Amniotic epithelial cell (primary cell): ENCODE data around the gene ZFP36L1.

Experiments
- DNase-seq: peaks from one replicate; pipeline ENCODE4 v3.0.0-alpha.2; 2010; ENCODE audit warnings: low read depth

The ZFP36L1 gene

DNA sequence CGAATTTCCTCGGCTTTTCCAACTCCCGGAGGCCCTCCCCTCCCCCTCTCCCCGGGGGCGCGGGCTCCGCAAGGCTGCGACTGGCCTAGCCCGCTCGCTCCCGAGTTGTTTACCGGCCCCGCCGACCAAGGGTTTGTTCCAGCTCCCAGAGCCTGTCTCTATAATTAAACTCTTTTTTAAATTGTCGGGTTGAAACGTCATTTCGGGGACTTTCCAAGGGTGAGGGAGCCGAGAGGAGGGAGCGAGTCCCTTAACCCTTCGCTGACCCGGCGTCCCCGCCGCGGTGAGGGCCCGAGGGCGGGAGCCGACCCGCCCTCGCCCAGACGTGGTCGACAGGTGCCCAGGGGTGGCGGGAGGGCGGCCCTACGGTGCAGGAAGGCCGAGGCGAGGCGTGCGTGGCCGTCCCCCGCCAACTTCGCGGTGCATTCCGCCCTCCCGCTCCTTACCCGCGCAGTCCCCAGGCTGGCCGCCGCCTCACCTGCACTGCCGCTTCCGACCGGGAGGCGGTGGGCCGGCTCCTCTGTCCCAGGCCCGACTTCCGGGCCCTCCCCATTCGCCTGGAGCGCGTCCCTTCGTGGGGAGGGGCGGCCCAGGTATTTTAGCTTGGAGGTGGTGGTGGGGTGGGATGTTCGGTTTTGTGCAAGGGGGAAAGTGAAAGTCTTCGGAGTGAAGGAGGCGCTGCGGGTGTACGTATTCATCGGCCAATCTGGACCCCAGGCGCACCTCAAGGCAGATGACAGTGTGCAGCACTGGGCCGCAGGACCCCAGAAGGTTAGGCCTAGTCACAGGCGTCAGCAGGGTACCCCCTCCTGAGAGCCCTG is 2.9 kb upstream of the ZFP36L1 start:
- DNase-seq: peak; percentile 62

DNA sequence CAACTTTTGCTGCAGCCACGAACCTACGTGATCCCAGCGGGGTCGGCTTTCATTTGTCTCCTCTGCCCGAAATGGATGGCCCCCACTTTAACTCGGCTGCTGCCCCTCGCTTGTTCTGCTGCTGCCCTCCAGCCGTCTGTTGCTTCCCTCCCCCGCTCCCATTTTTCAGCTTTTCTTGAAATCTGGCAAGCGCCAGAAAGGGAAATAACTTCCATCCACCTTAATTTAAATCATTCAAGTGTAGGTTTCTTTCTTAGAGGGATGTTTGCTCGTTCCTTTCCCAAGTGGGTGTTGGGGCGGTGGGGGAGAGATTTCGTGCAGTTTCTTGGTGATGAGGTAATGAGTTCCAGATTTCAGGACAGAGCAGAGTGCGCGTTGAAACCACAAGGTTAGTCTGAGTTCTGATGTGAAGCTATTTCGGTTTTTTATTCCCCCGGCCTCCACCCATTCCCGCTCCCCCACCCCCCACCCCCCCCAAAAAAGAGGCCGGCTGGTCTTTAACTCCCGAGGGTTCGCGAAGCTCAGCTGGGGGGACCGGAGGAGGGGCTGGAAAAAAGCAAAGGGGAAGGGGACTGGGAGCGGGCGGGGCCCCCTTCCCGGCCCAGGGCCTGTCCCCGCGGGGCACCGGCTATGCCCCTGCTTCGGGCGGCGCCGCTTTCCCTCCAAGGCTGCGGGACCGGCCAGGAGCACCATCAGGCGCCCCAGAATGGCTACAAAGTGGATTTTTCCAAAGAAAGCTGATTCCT is 2.2 kb upstream of the ZFP36L1 start:
- DNase-seq: peak; percentile 92

DNA sequence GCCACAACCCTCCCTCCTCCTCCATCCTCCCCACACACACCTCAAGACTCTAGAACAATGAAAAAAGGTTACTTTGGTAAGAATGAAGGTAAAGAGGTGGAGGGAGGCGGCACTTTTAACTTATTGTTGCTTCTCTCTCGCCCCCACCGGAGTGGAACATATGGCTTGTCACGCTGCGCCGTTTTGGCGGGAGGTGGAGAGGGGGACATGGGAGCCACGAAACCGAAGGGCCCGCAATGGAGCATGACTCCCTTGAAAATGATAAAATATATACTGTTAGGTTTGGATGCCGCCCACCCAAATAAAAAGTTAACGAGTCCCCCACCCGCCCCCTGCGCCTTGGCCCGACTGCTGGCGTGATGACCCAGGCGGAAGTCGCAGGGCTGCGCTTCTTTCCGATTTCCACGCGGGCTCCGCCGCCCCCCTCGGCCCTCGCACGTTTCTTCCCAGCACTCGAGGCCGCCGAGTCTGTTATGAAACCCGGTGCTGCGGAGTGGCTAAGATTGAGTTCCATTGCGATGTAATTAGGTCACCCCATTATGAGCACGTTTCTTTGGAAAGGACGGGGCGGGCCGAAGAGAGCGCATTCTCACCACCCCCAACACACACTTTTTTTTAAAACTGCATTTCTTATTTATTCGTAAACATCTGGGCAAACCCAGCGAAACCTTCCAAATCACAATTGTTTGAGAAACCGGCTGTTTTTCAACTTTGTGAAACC is 1.4 kb upstream of the ZFP36L1 start:
- peak; percentile 96 for DNase-seq

DNA sequence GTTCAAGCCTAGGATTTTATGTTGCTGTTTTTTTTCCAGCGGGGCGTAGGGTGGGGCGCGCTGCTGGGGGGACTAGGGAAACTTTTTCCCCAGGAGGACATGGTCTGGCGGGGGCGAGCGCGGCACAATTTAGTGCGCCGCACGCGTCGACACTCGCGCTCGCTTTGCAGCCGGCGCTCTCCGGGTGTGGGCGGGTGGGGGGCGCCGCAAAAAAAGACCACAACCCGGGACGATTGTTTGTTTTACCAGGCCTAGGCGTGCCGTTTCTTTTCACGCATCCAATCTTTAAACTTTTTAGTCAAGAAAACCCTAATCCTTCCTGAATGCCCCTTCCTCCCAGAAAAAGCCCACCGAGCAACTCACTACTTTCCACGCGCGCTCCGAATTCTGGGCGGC is 865 bp upstream of the ZFP36L1 start:
- no peak for DNase-seq

DNA sequence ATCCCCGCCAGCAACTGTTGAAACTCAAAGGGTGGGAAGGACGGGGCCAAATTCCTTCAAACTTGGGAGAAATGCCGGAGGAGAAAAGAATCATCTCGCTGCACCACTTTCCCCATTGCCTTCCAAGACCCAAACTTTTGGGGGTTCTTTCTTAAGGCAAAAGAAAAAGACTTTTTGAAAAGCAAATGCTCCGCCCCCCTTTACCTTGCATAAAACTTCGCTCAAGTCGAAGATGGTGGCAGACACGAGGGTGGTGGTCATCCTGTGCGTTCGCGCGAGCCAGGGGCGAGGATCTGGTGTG is 239 bp downstream of the ZFP36L1 start:
- DNase-seq: no peak

DNA sequence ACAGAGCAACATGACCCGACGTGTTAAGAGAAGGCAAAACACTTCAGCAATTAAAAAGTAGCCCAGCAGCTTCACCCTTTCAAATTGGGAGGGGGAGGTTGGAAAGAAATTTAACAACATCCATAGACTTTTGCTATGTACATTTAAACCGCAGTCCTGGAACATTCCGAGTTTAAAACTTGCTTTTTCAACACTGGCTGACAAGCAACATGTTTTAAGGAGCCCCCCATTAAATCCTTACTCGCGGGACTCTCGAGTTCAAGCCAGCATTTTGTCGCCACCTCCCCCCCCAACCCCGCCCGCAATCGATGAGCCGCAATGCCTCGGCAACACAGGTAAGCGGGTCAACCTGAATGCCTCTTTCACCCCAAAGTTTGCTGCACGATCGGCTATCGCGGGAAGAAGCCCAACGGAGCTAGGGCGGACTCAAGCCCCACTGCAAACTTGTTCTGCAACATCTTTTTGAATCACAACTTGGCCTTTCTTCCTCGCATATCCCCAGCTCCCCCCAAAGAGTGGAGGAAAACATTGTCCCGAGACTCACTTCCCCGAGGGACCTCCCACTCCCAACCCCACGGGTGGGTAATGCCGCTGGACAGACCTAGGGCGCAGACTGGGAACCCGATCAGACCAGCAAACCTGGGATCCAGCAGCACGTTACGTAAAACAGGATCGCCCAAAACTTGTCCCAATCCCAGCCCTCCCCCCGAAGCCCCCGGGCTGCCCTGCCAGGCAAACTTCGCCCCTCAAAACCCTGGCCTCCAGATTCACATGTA is 777 bp downstream of the ZFP36L1 start:
- no peak for DNase-seq

DNA sequence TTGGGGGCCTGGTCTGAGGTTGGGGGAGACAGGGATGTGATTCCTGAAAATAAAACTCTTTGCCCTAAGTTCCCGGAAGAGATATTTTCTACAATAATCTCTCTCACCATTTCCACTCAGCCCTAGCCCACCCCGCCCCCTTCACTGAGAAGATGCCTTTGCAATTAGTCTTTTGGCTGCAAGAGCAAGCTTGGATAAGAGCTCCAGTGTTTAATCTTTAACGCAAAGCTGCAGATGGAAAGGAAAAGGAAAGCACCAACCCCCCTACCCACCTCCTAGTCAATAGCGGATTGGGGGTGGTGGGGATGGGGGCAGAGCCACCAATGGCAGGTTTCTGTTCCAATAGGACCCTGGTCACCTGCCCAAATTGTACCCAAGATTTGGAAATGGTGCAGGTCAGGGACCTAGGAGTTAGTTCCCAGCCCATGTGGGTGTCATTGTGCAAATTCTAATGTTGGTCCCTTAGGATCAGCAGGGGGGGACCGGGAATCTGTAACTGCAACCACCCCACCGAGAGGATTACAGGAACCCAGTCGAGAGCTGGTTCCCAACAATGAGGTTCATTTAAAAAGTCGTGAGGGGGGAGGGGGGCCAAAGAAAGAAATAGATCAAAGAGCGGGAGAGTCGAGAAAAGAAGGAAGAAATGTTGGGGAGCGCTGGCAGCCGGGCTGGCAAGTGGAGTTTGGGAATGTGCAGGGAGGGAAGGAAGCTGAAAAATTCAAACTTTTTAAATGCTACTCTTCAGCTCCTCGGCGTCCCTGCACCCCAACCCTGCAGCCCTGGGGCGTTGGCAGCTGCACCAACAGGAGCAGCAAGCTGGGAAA is 1.6 kb downstream of the ZFP36L1 start:
- no peak for DNase-seq

DNA sequence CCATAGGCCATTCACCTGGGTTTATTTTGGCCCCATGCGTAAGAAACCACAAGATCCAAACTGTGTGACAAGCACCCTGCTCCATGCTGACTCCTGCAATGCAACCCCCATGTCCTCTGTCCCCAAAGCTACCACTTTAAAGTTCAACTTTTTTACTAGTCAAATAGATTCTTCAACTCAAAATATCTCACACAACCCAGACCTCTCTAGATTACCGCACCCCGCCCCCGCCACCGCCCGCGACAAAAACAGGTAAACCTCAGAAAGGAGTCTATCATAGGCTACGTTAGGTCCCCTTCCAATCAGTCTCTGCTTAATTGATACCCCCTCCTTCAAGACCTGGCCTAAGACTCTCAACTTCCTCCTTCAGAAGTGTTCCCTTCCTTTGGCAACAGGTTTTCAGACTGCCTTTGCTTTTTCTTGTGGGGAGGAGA is 2.2 kb downstream of the ZFP36L1 start:
- no peak for DNase-seq

DNA sequence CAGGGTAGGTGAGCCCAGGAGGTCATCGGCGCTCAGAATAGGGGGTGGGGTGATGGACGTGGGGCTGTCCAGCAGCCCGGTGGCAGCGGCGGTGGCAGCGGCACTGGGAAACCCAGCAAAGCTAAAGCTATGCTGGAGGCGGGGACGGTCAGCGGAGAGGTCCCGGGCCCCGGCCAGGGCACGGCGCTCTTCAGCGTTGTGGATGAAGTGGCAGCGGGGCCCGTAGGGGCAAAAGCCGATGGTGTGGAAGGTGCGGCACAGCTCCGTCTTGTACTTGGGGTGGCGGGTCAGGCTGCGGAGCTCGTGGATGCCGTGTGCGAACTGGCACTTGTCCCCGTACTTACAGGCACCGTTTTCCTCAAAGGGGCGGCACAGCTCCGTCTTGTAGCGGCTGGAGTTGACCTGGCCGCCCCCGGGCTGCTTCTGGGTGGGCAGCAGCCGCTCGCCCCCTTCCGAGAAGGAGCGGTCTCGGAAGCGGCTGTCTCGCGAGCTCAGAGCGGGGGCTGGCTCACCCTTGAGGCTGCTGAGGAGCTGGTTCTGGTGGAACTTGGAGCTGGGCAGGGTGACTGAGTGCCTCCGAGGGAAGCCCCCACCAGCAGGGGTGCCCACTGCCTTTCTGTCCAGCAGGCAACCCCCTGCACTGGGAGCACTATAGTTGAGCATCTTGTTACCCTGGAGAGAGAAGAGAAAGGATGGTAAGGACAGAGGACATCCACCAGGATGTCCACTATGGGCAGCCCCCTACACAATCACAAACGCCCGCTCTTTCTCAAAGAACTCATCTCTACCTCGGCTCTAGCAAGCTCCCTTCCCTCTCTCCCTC is 2.8 kb downstream of the ZFP36L1 start:
- no peak for DNase-seq

DNA sequence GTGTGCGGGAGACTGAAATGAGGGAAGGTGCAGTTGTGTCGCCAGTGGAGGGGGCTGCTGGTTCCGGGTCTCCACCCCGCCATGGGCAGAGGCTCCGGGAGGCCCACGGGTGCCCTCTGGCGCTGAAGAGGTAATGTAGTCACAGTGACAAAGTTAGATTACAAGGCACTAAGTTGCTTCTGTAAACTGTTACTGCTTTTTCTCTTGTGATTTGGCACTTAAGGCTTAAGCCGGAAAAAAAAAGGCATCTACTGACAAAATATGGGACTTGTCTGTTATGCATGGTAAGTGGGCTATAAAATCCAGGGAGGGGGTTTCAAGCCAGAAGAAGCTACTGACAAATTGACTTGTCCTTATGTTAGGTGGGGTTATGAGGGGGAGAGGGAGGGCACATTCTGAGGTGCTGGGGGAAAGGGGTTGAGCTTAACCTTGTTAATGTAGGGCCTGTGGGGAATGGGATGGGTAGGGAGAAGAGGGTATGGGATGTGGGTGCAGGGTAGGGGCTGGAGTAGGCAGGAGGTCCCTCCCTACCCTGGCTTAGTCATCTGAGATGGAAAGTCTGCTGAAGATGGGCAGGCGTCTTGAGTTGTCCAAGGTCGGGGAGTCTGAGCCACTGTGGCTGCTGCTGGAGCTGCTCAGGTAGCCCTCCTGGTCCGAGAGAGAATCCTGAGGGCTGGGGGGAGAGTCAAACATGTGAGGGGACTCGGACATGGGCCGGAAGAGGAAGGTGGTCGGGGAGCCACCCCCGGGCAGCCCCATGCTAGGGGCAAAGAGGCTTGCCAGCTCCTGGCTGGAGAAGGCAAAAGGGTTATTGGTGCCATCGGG is 3.7 kb downstream of the ZFP36L1 start:
- peak; percentile 64 for DNase-seq

DNA sequence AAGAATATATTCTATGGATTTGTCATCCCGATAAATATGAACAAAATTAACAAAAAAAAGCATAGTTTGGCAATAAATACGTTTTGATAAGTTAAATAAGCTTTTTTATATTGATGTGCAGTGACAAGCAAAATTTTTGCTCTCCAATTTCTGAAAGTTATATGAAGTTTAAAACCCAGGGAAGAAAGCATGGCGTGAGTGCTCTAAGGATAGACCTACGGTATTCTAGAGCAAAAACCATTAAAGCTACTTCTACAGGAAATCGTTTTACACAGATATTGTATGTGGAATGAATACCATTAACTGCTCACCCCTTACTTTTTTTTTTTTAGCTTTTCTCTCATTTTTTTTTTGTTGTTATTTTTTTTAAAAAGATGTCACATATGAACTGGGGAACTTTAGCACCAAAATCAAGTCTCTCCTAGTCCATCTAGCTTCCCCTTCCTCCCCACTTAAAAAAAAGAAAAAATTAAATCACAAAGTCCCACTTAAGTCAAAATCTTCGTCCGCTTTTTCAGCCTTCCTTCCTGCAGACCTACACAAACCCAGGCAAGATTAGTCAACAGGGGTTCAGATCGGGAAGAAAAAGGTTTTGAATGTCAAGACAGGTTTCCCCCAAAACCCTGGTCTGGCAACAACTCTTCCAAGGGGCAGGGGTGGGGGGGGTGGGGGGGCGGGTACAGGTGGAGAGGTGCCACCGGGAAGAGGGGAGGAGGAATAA is 4.4 kb downstream of the ZFP36L1 start:
- peak; percentile 12 for DNase-seq

DNA sequence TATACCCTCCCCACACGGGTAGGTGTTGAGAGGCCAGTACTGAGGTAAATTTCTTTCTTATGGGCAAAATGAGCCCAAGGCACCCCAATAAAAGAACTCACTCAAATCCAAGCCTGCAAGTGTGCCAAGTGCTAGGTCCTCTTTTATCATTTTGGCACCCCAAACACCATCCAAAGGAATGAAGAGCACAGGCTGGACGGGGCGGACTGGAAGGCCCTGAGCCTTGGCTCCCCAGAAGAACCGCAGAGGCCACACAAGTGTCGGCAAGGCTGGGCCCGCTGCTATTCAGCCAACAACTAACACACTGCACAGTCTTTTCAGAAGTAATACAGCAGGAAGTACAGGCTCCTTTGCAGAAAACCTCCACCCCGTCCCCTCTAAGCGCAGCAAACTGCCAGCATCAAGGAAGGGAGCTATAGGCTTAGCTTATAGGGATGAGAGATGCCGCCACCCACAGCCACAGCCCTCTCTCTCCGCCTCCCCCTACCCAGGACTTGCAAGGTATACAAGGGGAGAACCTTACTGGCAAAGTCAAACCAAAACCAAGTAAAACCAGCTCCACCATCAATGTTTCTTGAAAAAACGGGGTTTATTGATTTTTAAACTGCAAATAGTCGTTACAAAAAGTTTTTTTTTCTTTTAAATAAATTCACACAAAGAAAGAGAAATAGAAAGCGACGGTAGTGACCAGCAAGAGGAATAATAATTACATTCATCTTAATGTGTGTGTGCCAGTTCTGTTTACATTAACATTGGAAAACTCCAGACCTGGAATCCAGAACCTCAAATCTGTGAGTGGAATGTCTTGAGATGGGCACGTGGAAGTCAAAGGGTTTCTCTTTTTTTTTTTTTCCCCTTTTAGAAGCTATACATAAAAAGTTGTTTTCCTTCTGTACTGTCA is 5.5 kb downstream of the ZFP36L1 start:
- peak; percentile 29 for DNase-seq

DNA sequence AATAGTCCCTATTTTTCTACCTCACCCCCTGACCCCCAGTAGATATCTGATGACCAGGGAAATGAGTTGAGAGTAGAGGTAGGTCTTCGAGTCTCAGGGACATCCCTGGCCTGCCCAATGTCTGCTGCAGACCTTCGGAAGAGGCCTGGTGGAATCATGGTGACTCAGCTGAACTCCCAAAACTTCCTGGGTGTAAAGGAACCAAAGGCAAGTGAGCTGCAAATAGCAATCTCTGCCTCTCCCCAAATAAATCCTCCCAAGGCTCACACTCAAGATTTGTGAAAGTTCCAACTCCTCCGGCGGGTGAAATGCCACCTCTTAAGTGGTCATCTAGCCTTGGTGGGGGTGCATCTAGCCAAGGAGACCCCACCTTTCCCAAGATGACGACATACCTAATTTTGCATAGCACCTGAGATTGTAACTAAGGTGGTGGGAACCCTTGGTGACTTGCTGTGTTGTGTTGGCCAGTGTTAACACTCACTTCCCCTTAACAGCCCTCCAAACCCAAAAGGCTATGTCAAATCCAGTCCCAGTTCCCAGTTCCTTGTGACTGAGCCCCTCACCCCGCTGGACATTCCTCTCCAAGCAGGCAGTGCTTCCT is 6.3 kb downstream of the ZFP36L1 start:
- DNase-seq: peak; percentile 70

DNA sequence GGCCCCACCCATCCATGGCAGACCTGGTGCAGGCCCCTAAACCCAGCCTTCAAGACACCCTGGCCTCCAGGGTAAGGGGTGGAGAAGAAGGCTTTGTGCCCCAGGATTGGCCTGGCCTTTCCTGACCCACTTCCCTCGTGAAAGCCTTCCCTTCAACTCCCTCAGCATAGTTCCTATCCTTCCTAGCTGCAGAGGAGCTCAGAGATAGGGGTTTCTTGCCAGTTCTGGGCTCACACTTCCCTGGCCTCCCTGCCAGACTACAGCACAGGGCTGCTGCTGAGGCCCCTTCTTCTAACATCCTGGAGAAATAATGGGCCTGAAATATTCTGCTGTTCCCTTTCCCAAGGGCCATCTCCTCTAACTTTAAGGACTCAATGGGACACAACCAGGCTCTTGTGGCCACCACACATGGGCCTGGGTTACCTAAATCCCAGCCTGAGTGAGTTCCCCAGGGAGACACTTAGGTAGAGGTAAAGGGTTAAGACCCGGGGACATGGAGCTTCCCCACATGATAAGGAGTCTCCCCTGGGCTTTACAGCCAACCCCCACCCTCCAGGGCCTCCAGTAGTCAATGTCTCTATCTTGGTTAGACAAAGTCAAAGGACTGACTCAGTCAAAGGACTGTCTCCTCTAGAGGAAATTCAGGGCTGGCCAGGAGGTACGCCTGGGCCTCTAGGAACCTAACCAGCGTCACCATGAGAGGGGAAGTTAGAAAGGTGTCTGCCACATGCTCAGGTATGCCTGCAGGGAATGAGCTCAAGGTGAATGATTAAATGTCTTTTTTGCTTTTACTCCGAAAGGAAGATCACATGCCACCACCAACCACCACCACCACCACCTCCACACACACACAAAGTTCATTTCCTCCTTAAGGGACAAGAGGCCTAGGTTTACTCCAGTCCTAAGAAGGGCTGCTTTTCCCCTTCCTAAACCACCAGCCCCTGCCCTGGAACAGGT is 7.1 kb downstream of the ZFP36L1 start:
- peak; percentile 75 for DNase-seq

DNA sequence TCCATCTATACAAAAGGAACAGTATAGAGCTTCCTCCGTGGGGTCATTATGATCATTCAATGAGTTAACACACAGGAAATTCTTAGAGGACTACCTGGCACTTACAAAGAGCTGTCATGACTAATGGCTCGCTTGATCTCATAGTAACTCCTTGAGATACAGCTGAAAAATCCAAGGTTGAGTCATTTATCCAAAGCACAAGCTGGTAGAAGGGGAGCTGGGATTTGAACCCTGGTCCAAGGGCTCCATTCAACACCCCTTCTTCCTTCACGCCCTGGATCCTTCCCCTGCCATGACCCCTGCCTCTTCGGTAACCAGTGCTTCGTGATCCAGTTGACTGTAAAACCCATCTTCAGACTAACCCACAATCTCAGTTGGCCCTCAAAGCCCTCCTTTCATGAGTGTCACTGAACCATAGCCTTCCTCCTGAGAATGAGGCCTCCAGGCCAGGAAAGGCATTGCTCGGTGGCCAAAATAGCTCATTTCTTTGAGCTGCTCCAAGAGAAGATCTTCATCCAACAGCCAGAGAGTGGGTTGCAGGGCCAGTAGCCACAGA is 7.8 kb downstream of the ZFP36L1 start:
- peak; percentile 84 for DNase-seq
